ENCODE data around the gene ACTR1A.

DNA sequence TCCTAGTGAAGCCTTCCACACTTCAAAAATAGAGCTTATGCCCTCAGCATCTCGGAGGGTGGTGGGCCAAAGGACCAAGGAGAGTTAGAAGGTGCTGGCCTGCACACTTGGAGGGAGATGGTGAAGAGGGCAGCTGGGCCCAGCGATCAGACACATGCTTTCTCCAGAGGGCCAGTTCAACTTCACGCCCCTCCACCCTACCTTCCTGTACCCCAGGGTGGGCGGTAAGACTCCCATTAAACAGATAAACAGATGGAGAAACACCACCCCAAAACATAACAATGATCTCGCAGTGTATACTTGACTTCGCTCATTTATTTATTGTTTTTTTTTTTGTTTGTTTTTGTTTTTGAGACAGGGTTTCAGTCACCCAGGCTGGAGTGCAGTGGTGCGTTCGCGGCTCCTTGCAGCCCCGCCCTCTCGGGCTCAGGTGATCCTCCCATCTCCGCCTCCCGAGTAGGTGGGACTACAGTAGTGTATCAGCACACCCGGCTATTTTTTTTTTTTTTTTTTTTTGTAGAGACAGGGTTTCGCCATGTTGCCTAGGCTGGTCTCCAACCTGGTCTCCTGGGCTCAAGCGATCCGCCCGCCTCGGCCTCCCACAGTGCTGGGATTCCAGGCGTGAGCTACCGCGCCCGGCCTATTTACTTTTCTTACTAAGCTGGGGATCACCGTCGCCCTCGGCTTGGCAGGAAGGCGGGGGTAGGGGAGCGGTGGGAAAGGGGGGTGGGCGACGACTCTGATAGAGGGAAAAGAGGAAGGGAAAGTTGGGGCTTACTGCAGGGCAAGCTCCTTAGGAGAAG, 53.0 kb downstream of the ACTR1A start:
- TF ChIP-seq TAF1 (IDR thresholded peaks at IDR 0.05; ENCODE audit: control insufficient read depth, extremely low read depth, insufficient read depth, low read length, severe bottlenecking) (peak; percentile 56), SIN3A (IDR thresholded peaks at IDR 0.05; ENCODE audit: borderline replicate concordance in 2 of 2, control insufficient read depth in 1 of 2, low read depth in 2 of 2, low read length in 2 of 2) (no peak), ZNF224 (CRISPR knock-in tag; IDR thresholded peaks at IDR 0.05) (no peak)
- TF ChIP-seq, protein P1, sequence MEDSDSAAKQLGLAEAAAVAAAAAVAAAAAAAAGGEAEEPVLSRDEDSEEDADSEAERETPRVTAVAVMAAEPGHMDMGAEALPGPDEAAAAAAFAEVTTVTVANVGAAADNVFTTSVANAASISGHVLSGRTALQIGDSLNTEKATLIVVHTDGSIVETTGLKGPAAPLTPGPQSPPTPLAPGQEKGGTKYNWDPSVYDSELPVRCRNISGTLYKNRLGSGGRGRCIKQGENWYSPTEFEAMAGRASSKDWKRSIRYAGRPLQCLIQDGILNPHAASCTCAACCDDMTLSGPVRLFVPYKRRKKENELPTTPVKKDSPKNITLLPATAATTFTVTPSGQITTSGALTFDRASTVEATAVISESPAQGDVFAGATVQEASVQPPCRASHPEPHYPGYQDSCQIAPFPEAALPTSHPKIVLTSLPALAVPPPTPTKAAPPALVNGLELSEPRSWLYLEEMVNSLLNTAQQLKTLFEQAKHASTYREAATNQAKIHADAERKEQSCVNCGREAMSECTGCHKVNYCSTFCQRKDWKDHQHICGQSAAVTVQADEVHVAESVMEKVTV (CRISPR knock-in tag; IDR thresholded peaks at IDR 0.05), result no peak
- TF ChIP-seq, protein P2, sequence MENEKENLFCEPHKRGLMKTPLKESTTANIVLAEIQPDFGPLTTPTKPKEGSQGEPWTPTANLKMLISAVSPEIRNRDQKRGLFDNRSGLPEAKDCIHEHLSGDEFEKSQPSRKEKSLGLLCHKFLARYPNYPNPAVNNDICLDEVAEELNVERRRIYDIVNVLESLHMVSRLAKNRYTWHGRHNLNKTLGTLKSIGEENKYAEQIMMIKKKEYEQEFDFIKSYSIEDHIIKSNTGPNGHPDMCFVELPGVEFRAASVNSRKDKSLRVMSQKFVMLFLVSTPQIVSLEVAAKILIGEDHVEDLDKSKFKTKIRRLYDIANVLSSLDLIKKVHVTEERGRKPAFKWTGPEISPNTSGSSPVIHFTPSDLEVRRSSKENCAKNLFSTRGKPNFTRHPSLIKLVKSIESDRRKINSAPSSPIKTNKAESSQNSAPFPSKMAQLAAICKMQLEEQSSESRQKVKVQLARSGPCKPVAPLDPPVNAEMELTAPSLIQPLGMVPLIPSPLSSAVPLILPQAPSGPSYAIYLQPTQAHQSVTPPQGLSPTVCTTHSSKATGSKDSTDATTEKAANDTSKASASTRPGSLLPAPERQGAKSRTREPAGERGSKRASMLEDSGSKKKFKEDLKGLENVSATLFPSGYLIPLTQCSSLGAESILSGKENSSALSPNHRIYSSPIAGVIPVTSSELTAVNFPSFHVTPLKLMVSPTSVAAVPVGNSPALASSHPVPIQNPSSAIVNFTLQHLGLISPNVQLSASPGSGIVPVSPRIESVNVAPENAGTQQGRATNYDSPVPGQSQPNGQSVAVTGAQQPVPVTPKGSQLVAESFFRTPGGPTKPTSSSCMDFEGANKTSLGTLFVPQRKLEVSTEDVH (IDR thresholded peaks at IDR 0.05; ENCODE audit: low read depth, partially characterized antibody), result no peak
